HEK293 (cell line): ENCODE data around the gene FILIP1L.

Experiments
- CTCF ChIP-seq: fragments of 450-650 bp; formaldehyde crosslinking; IDR thresholded peaks from 2 replicates; pipeline ENCODE4 v1.5.1; 2016; ENCODE audit warnings: missing biosample characterization, missing genetic modification characterization
- PRDM1 ChIP-seq: fragments of 450-650 bp; formaldehyde crosslinking; IDR thresholded peaks from 2 replicates; pipeline ENCODE4; 2016; ENCODE audit warnings: missing biosample characterization, missing genetic modification characterization
- RBAK ChIP-seq: fragments of 450-650 bp; formaldehyde crosslinking; IDR thresholded peaks from 2 replicates; pipeline ENCODE4 v1.5.1; 2016; ENCODE audit warnings: missing biosample characterization, missing genetic modification characterization
- REST ChIP-seq: fragments of 450-650 bp; formaldehyde crosslinking; IDR thresholded peaks from 2 replicates; pipeline ENCODE4 v1.5.1; 2016; ENCODE audit warnings: missing biosample characterization, missing genetic modification characterization
- YY1 ChIP-seq: fragments of 450-650 bp; formaldehyde crosslinking; IDR thresholded peaks from 2 replicates; pipeline ENCODE4 v1.5.1; 2018; ENCODE audit warnings: missing biosample characterization, missing genetic modification characterization
- ZBTB11 ChIP-seq: fragments of 450-650 bp; formaldehyde crosslinking; conservative IDR thresholded peaks from 2 replicates; pipeline ENCODE4 v1.5.1; 2016; ENCODE audit warnings: low read depth, missing biosample characterization, missing genetic modification characterization
- ZFHX2 ChIP-seq: fragments of 450-650 bp; formaldehyde crosslinking; conservative IDR thresholded peaks from 2 replicates; pipeline ENCODE4 v1.5.1; 2016; ENCODE audit warnings: missing biosample characterization, missing genetic modification characterization
- ZNF138 ChIP-seq: fragments of 450-650 bp; formaldehyde crosslinking; IDR thresholded peaks from 2 replicates; pipeline ENCODE4 v1.5.1; 2016; ENCODE audit warnings: missing biosample characterization, missing genetic modification characterization, borderline replicate concordance
- ZNF274 ChIP-seq, 2 experiments: fragments of 200-500 bp in 1 of 2; fragments of 450-650 bp in 1 of 2; sonication (Bioruptor generic) in 1 of 2; formaldehyde crosslinking in 1 of 2; IDR thresholded peaks; 2 replicates each; pipeline versions ENCODE4 v1.5.1 to v1.6.1; 2014 to 2016; ENCODE audit warnings: borderline replicate concordance in 1 of 2, inconsistent platforms in 1 of 2, low read length in 1 of 2, missing biosample characterization in 1 of 2, missing genetic modification characterization in 1 of 2
- ZNF302 ChIP-seq: fragments of 450-650 bp; formaldehyde crosslinking; IDR thresholded peaks from 2 replicates; pipeline ENCODE4 v1.5.1; 2016; ENCODE audit warnings: missing biosample characterization, missing genetic modification characterization, low read depth
- ZNF324 ChIP-seq: fragments of 450-650 bp; formaldehyde crosslinking; IDR thresholded peaks from 2 replicates; pipeline ENCODE4 v1.5.1; 2016; ENCODE audit warnings: missing biosample characterization, missing genetic modification characterization
- ZNF510 ChIP-seq: fragments of 450-650 bp; formaldehyde crosslinking; IDR thresholded peaks from 2 replicates; pipeline ENCODE4 v1.5.1; 2018; ENCODE audit warnings: mild to moderate bottlenecking, missing genetic modification characterization, missing biosample characterization; ENCODE audit not compliant: insufficient replicate concordance
- ZNF624 ChIP-seq: fragments of 450-650 bp; formaldehyde crosslinking; IDR thresholded peaks from 2 replicates; pipeline ENCODE4 v1.5.1; 2017; ENCODE audit warnings: missing biosample characterization, missing genetic modification characterization

GRCh38 chr3:99883138-99883461 is 231.2 kb downstream of the FILIP1L start:
- TF ChIP-seq YY1 (tag by site-specific recombination): no peak
- no peak for TF ChIP-seq ZFHX2 (tag by site-specific recombination)
- no peak for TF ChIP-seq ZBTB11 (tag by site-specific recombination)
- TF ChIP-seq REST (tag by site-specific recombination): no peak
- TF ChIP-seq ZNF138: no peak
- TF ChIP-seq ZNF274 (IDR thresholded peaks at IDR 0.05; ENCODE audit: low read length): no peak
- TF ChIP-seq ZNF274 (tag by site-specific recombination; IDR thresholded peaks at IDR 0.05; ENCODE audit: borderline replicate concordance): no peak
- TF ChIP-seq CTCF (tag by site-specific recombination): no peak
- TF ChIP-seq ZNF624 (tag by site-specific recombination): no peak
- TF ChIP-seq RBAK (tag by site-specific recombination): no peak
- no peak for TF ChIP-seq ZNF510
- no peak for TF ChIP-seq ZNF302 (tag by site-specific recombination)
- TF ChIP-seq ZNF324 (tag by site-specific recombination): no peak
- TF ChIP-seq PRDM1: no peak
